ENCODE results near the gene NHLH1. TPM values are rescaled to one million over a fixed set of nuclear protein-coding genes. Genes with fewer than 3 reads are reported as not detected.

NHLH1 gene
- total RNA-seq, 1 experiment from 2014 or later: 0.48 TPM

DNA sequence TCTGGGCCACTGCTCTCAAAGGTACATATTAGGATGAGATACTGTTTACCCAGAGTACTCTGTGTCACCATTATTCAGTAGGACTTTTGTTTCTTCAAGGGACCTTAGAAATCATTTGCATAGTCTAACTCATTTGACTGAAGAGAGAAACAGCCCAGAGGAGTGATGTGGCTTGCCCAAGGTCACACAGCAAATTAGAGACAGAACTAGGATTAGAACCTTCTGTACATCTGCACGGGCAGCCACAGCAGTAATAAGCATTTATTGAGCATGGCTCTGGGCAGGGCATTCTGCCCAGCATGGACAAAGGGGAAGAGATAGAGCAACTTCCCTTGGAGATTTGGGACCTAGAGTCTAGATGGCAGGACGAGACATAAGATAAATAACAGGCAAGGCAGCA is 5.7 kb upstream of the NHLH1 start:
- no peaks in the 10 kb centered on the region for H3K9me2 ChIP-seq (replicated peaks; ENCODE audit: insufficient read depth, low read length)
- H3K27ac ChIP-seq (ENCODE audit: low read length): no peak overlapping the region
- H3K4me2 ChIP-seq (ENCODE audit: low read depth, low read length, poor library complexity, severe bottlenecking): no peak overlapping the region
- peaks cover 11% of the 10 kb centered on the region for H3K4me1 ChIP-seq (ENCODE audit: low read length)
- no peaks in the 10 kb centered on the region for H3K9me3 ChIP-seq (ENCODE audit: low read length)
- H3K36me3 ChIP-seq (ENCODE audit: insufficient read depth, low read length): peaks cover 17% of the 10 kb centered on the region; the same call in 1 of the 2 replicates
- H3K4me3 ChIP-seq (ENCODE audit: low read length): no peak overlapping the region
- H4K20me1 ChIP-seq (ENCODE audit: insufficient read depth, low read depth, low read length): no peaks in the 10 kb centered on the region
- H3K79me2 ChIP-seq (ENCODE audit: low read length): no peaks in the 10 kb centered on the region
- H3K27me3 ChIP-seq (ENCODE audit: low read length): no peaks in the 10 kb centered on the region
- H2AFZ ChIP-seq (ENCODE audit: low read length): no peak overlapping the region
- H3K9ac ChIP-seq (ENCODE audit: low read length): no peak overlapping the region
- no peak for DNase-seq

DNA sequence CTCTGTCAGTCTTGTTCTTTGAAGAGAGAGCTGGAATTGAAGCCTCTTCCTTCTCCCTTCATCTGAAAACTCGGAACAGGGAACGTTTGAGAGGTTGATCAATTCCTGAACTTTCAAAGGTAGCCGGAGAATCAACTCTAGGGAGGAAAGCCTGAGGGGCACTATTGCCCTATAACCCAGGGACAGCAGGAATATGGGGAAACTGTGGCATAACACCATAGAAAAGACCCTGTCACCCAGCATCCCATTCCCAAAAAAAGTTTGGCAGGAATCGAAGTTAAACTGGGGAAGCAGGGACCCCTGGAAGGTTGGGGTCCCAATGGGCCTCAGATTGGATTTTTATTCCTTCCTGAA is 5.1 kb upstream of the NHLH1 start:
- Histone ChIP-seq H3K27ac (ENCODE audit: low read length) (peak overlapping the region; percentile 49; the same call in 1 of the 2 replicates), H3K4me3 (ENCODE audit: low read length) (no peak overlapping the region), H3K36me3 (ENCODE audit: insufficient read depth, low read length) (peaks cover 11% of the 10 kb centered on the region; the same call in 1 of the 2 replicates), H4K20me1 (ENCODE audit: insufficient read depth, low read depth, low read length) (no peaks in the 10 kb centered on the region), H3K9me3 (ENCODE audit: low read length) (no peaks in the 10 kb centered on the region), H3K27me3 (ENCODE audit: low read length) (no peaks in the 10 kb centered on the region), H3K9me2 (replicated peaks; ENCODE audit: insufficient read depth, low read length) (no peaks in the 10 kb centered on the region), H2AFZ (ENCODE audit: low read length) (no peak overlapping the region), H3K4me1 (ENCODE audit: low read length) (peaks cover 16% of the 10 kb centered on the region), H3K79me2 (ENCODE audit: low read length) (no peaks in the 10 kb centered on the region), H3K4me2 (ENCODE audit: low read depth, low read length, poor library complexity, severe bottlenecking) (no peak overlapping the region), H3K9ac (ENCODE audit: low read length) (peak overlapping the region; percentile 32; the same call in 1 of the 2 replicates)
- no peak for DNase-seq

- no peaks in the 10 kb centered on the region for H3K27me3 ChIP-seq (ENCODE audit: low read length)
- DNase-seq: no peak
- no peak overlapping the region for H3K4me3 ChIP-seq (ENCODE audit: low read length)
- H4K20me1 ChIP-seq (ENCODE audit: insufficient read depth, low read depth, low read length): no peaks in the 10 kb centered on the region
- H2AFZ ChIP-seq (ENCODE audit: low read length): no peak overlapping the region
- H3K9me2 ChIP-seq (replicated peaks; ENCODE audit: insufficient read depth, low read length): no peaks in the 10 kb centered on the region
- H3K4me1 ChIP-seq (ENCODE audit: low read length): peaks cover 18% of the 10 kb centered on the region
- no peaks in the 10 kb centered on the region for H3K9me3 ChIP-seq (ENCODE audit: low read length)
- peak overlapping the region; percentile 32; the same call in 1 of the 2 replicates for H3K9ac ChIP-seq (ENCODE audit: low read length)
- no peaks in the 10 kb centered on the region for H3K79me2 ChIP-seq (ENCODE audit: low read length)
- peaks cover 10% of the 10 kb centered on the region; the same call in 1 of the 2 replicates for H3K36me3 ChIP-seq (ENCODE audit: insufficient read depth, low read length)
- peak overlapping the region; percentile 49; the same call in 1 of the 2 replicates for H3K27ac ChIP-seq (ENCODE audit: low read length)
- no peak overlapping the region for H3K4me2 ChIP-seq (ENCODE audit: low read depth, low read length, poor library complexity, severe bottlenecking)
Observed at GRCh38 chr1:160362168-160362957, 4.5 kb upstream of the NHLH1 start.

GRCh38 chr1:160363010-160363409 is 3.9 kb upstream of the NHLH1 start:
- H3K9me3 ChIP-seq (ENCODE audit: low read length): no peaks in the 10 kb centered on the region
- no peak overlapping the region for H3K9ac ChIP-seq (ENCODE audit: low read length)
- H3K36me3 ChIP-seq (ENCODE audit: insufficient read depth, low read length): peaks cover 6% of the 10 kb centered on the region; the same call in 1 of the 2 replicates
- no peak for DNase-seq
- H3K4me2 ChIP-seq (ENCODE audit: low read depth, low read length, poor library complexity, severe bottlenecking): no peak overlapping the region
- peaks cover 18% of the 10 kb centered on the region for H3K4me1 ChIP-seq (ENCODE audit: low read length)
- no peak overlapping the region for H2AFZ ChIP-seq (ENCODE audit: low read length)
- H3K27ac ChIP-seq (ENCODE audit: low read length): no peak overlapping the region
- no peaks in the 10 kb centered on the region for H3K9me2 ChIP-seq (replicated peaks; ENCODE audit: insufficient read depth, low read length)
- no peaks in the 10 kb centered on the region for H3K79me2 ChIP-seq (ENCODE audit: low read length)
- H4K20me1 ChIP-seq (ENCODE audit: insufficient read depth, low read depth, low read length): no peaks in the 10 kb centered on the region
- H3K4me3 ChIP-seq (ENCODE audit: low read length): no peak overlapping the region
- H3K27me3 ChIP-seq (ENCODE audit: low read length): no peaks in the 10 kb centered on the region

DNA sequence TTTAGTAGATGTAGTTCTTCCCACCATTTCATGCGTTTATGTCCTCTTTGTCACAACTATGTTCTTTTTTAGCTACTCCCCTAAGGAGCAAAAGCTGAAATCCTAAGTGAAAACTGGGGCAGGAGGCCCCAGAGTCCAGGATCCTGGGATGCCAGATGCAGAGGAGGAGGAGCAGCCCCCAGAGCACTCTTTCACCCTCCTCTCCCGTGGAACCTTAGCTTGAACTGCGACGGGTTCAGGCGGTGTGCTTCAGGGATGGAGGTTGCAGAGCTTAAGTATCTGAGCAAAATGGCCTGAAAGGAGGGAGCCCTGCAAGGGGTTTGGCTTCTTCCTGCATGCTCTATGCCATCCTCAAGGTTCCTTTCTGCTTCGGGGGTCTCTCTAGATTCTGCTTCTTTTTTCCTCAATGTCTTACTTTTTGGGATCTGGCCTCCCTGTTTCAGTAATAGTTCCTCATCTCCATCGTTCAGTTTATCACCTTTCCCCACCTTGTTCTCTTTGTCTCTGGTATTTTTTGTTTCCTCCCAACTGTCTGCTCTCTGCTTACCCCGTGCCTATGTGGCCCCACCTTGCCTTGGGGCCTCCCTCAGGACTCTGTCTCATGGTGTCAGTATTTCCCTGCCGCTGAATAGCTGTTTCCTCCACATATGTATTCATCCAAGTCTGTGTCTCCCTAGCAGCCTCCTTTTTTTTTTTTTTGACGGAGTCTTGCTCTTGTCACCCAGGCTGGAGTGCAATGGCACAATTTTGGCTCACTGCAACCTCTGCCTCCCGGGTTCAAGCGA is 2.7 kb upstream of the NHLH1 start:
- Histone ChIP-seq H3K9ac (ENCODE audit: low read length) (no peak overlapping the region), H3K36me3 (ENCODE audit: insufficient read depth, low read length) (0 out of 2 replicates have a peak, but pooled peaks cover 4% of the 10 kb centered on the region), H3K9me2 (replicated peaks; ENCODE audit: insufficient read depth, low read length) (no peaks in the 10 kb centered on the region), H3K4me2 (ENCODE audit: low read depth, low read length, poor library complexity, severe bottlenecking) (no peak overlapping the region), H3K4me1 (ENCODE audit: low read length) (peaks cover 18% of the 10 kb centered on the region), H3K27ac (ENCODE audit: low read length) (no peak overlapping the region), H2AFZ (ENCODE audit: low read length) (no peak overlapping the region), H3K27me3 (ENCODE audit: low read length) (no peaks in the 10 kb centered on the region), H3K79me2 (ENCODE audit: low read length) (no peaks in the 10 kb centered on the region), H3K4me3 (ENCODE audit: low read length) (no peak overlapping the region), H3K9me3 (ENCODE audit: low read length) (no peaks in the 10 kb centered on the region), H4K20me1 (ENCODE audit: insufficient read depth, low read depth, low read length) (no peaks in the 10 kb centered on the region)
- no peak for DNase-seq

GRCh38 chr1:160365325-160365724 is 1.5 kb upstream of the NHLH1 start:
- no peak overlapping the region for H3K27ac ChIP-seq (ENCODE audit: low read length)
- no peak for DNase-seq
- no peak overlapping the region for H3K4me3 ChIP-seq (ENCODE audit: low read length)
- H3K79me2 ChIP-seq (ENCODE audit: low read length): no peaks in the 10 kb centered on the region
- no peak overlapping the region for H2AFZ ChIP-seq (ENCODE audit: low read length)
- no peaks in the 10 kb centered on the region for H3K9me2 ChIP-seq (replicated peaks; ENCODE audit: insufficient read depth, low read length)
- H3K9ac ChIP-seq (ENCODE audit: low read length): no peak overlapping the region
- no peaks in the 10 kb centered on the region for H3K9me3 ChIP-seq (ENCODE audit: low read length)
- H3K27me3 ChIP-seq (ENCODE audit: low read length): no peaks in the 10 kb centered on the region
- no peaks in the 10 kb centered on the region for H3K36me3 ChIP-seq (ENCODE audit: insufficient read depth, low read length)
- peaks cover 18% of the 10 kb centered on the region for H3K4me1 ChIP-seq (ENCODE audit: low read length)
- H4K20me1 ChIP-seq (ENCODE audit: insufficient read depth, low read depth, low read length): no peaks in the 10 kb centered on the region
- H3K4me2 ChIP-seq (ENCODE audit: low read depth, low read length, poor library complexity, severe bottlenecking): no peak overlapping the region

GRCh38 chr1:160367516-160367900 is 637 bp downstream of the NHLH1 start:
- Histone ChIP-seq H3K4me3 (ENCODE audit: low read length) (no peak overlapping the region), H3K9ac (ENCODE audit: low read length) (no peak overlapping the region), H3K27me3 (ENCODE audit: low read length) (no peaks in the 10 kb centered on the region), H3K4me1 (ENCODE audit: low read length) (peaks cover 15% of the 10 kb centered on the region), H3K9me2 (replicated peaks; ENCODE audit: insufficient read depth, low read length) (no peaks in the 10 kb centered on the region), H3K4me2 (ENCODE audit: low read depth, low read length, poor library complexity, severe bottlenecking) (no peak overlapping the region), H2AFZ (ENCODE audit: low read length) (no peak overlapping the region), H3K9me3 (ENCODE audit: low read length) (no peaks in the 10 kb centered on the region), H4K20me1 (ENCODE audit: insufficient read depth, low read depth, low read length) (no peaks in the 10 kb centered on the region), H3K79me2 (ENCODE audit: low read length) (no peaks in the 10 kb centered on the region), H3K36me3 (ENCODE audit: insufficient read depth, low read length) (no peaks in the 10 kb centered on the region), H3K27ac (ENCODE audit: low read length) (no peak overlapping the region)
- no peak for DNase-seq
